ACHN (cell line): ENCODE measurements around the gene GTF2H2C_2.
"Not testable (repeated sequence)": the region's sequence is repeated elsewhere in the genome, so short reads cannot be mapped to it uniquely, and the experiment has no call there.

ENCODE experiments used
- DNase-seq: peaks from one replicate; pipeline ENCODE4 v3.0.0-alpha.2; 2015
- in situ Hi-C: cut with HindIII; loops from 2 replicates; pipeline ENCODE4 v1.10.0; 2017; ENCODE audit warnings: low sequenced_read_pairs, low pct_ligation_motif_present, low pct_unique_long_range_greater_than_20kb

The GTF2H2C_2 gene

GRCh38 chr5:70415117-70415516 lies at the start of gene GTF2H2C_2:
GTF2H2C_2 (plus strand) TSS chr5:70415368.
- DNase-seq, in situ Hi-C loops: not testable (repeated sequence)

DNA sequence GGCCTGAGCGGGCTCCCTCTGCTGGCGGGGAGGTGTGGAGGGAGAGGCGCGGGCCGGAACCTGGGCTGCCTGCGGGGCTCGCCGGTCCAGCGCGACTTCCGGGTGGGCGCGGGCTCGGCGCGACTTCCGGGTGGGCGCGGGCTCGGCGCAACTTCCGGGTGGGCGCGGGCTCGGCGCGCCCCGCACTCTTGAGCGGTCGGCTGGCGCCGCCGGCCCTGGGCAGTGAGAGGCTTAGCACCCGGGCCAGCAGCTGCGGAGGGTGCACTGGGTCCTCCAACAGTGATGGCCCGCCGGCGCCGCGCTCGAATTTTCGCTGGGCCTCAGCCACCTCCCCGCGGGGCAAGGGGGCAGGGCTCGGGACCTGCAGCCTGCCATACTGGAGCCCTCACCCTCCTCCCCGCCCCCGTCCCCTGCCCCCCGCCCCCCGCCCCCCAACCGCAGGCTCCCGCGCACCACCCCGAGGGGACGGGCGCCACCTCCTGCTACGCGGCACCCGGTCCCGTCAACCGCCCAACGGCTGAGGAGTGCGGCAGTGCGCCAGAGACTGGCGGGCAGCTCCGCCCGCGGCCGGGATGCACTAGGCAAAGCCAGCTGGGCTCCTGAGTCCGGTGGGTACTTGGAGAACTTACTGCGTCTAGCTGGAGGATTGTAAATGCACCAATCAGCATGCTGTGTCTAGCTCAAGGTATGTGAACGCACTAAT lies 14.0 kb upstream of the GTF2H2C_2 start:
- in situ Hi-C loops, DNase-seq: not testable (repeated sequence)

GRCh38 chr5:70421322-70421721 lies 6.2 kb downstream of the GTF2H2C_2 start:
- DNase-seq, in situ Hi-C loops: not testable (repeated sequence)

DNA sequence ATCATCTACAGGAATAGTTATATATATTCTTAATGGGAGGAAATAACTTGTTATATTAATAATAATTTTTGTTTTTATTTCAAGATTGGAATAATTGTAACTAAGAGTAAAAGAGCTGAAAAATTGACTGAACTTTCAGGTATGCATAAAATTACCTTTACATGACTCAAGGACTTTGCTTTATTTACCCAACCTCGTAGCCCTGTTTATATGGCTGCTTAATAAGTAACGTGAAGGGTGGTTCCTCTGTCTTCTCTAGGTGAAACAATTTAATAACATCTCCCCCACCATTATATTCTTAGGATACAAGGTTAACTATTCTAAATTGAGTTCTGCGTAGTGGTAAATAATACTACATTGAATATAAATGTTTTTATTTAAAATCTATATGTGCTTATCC lies 8.0 kb downstream of the GTF2H2C_2 start:
- DNase-seq, in situ Hi-C loops: not testable (repeated sequence)

DNA sequence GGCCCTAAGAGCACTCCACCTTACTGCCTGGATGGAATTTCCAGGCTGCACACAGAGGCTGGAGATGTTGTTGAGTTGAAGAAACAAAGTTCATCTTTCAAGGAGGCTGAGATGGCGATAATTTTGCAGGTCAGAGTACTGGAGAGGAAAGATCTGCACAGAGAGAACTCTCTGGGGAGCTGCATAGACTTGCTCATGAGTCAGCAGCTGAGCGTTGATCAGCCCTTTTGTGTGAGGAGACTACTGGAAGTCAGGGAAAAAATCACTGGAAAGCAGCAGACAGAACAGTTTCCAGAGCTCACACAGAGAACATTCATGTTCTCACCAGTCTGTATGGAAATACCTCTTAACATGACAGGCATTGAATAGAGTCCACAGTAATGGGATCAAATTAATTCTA lies 23.4 kb downstream of the GTF2H2C_2 start:
- DNase-seq, in situ Hi-C loops: not testable (repeated sequence)

- in situ Hi-C loops = not testable (repeated sequence)
Observed at GRCh38 chr5:70449565-70449964, 34.4 kb downstream of the GTF2H2C_2 start.

DNA sequence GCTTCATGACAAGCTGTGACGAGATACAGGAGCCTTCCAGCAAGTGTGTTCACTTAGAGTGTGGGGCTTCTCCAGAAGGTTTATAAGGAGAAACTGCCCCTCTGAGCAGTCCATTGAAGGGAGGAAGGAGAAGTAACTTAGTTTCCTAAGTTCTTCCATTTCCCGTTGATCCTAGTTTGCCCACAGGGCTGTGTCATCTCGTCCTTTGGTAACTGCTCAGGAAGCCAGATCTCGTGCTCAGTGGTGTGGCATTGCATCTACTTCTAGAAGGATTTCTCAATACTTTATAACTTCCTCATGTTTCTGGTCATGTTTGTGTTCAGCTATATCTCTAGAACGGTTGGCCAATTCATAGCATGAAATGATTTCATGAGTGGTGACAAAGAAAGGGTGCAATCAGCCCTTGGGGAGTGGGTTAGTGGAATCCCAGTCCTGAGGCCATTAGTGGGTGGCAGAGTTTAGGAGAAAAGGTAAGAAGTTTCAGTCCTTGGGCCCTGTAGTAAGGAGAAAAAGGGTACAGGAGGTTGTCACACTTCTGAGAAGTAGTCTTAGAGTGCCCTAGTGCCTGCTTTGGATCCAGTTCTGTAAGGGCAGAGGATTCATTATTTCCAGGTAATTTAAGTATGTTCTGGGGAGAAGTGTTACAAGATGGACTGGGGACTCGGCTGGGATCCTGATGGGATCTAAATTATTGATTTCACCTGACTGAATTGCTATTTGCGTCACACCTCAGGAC lies 36.2 kb downstream of the GTF2H2C_2 start:
- in situ Hi-C loops = not testable (repeated sequence)

More at GRCh38 chr5:70449565-70449964, 34.4 kb downstream of the GTF2H2C_2 start:
- not testable (repeated sequence) for DNase-seq

GRCh38 chr5:70457093-70457492 lies 41.9 kb downstream of the GTF2H2C_2 start:
- in situ Hi-C loops, DNase-seq: not testable (repeated sequence)

More for the DNA sequence above, 36.2 kb downstream of the GTF2H2C_2 start:
- not testable (repeated sequence) for DNase-seq

DNA sequence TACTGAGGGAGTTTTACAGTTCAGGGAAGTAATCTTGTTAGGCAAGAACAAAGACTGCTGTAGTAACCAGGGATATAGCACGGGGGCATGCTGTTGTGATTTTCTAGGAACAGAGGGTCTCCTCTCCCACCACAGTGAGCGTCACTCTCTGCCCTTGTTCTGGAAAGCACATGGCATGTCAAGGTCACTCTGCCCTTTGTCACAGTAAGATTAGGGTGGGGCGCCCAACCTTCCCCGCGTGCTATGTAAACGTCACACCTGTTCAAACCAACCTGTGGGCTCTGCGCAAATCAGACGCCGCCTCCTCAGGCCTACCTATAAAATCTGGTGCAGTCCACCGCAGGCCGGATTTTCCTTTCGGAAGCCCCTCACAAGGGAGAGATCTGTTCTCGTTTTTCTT lies 44.0 kb downstream of the GTF2H2C_2 start:
- in situ Hi-C loops, DNase-seq: not testable (repeated sequence)

- DNase-seq, in situ Hi-C loops: not testable (repeated sequence)
Observed at GRCh38 chr5:70461984-70462383, 46.8 kb downstream of the GTF2H2C_2 start.

DNA sequence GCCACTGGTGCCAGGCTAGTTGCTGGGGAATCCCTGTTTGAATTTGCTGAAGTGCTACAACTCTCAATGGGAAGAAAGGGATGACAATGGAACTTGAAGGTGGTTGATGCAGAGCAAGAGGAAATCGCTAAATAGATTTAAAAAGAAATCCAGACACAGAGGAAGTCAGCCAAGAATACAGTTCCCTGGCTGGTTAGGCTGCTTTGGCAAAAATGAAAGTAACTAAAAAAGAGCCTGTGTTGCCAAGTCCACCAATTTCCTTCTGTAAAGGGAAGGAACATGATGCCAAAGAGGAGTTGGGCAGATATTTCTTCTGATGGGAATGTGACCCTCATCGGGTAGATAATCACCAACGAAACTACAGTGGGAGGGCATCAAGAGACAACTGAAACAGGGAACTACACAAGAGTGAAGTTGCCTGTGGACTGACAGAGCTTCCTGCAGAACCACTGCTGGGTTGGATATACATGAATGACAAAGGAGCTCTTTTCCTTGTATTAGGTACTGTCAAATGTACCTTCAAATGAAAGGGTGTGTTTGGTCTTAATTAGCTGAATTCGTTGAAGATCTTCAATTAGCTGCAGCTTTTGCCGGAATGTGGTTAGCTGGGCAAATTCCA lies 49.0 kb downstream of the GTF2H2C_2 start:
- DNase-seq, in situ Hi-C loops: not testable (repeated sequence)

GRCh38 chr5:70469926-70470509 lies 54.9 kb downstream of the GTF2H2C_2 start:
- in situ Hi-C loops = not testable (repeated sequence)

More at GRCh38 chr5:70469926-70470509, 54.9 kb downstream of the GTF2H2C_2 start:
- DNase-seq = not testable (repeated sequence)
